HepG2 (cell line): ENCODE results near the gene RASGRP2. TPM values are rescaled to one million over a fixed set of nuclear protein-coding genes. Genes with fewer than 3 reads are reported as not detected.
A peak's percentile ranks its signal among the peaks of the same experiment; 100 is the strongest.

Experiments
- ATF1 ChIP-seq: IDR thresholded peaks from 2 replicates; pipeline ENCODE4 v1.6.1; 2016; ENCODE audit warnings: mild to moderate bottlenecking, control low read depth
- ATF7-NPFF ChIP-seq: sonication (generic); formaldehyde crosslinking; IDR thresholded peaks from 2 replicates; pipeline ENCODE4 v1.8.1; 2023; ENCODE audit warnings: mild to moderate bottlenecking, low read depth, missing genetic modification reagents, moderate library complexity
- FOXK1 ChIP-seq: sonication (generic); formaldehyde crosslinking; IDR thresholded peaks from 2 replicates; pipeline ENCODE4 v1.4.0; 2020; ENCODE audit warnings: low read depth, missing genetic modification reagents, borderline replicate concordance
- GATAD1 ChIP-seq: IDR thresholded peaks from 2 replicates; pipeline ENCODE4 v1.6.1; 2016; ENCODE audit warnings: missing genetic modification reagents, missing compliant biosample characterization
- KDM5B ChIP-seq: sonication (generic); formaldehyde crosslinking; IDR thresholded peaks from 2 replicates; pipeline ENCODE4 v1.4.0; 2020; ENCODE audit warnings: missing genetic modification reagents, mild to moderate bottlenecking, borderline replicate concordance
- KLF9 ChIP-seq: IDR thresholded peaks from 2 replicates; pipeline ENCODE4 v1.6.1; 2016; ENCODE audit warnings: low read depth
- MTA1 ChIP-seq: sonication (generic); formaldehyde crosslinking; IDR thresholded peaks from 2 replicates; pipeline ENCODE4 v1.4.0; 2020; ENCODE audit warnings: missing genetic modification reagents, mild to moderate bottlenecking, borderline replicate concordance
- MXI1 ChIP-seq: IDR thresholded peaks from 3 replicates; pipeline ENCODE4 v1.6.1; 2012; ENCODE audit warnings: low read depth, low read length, inconsistent platforms, borderline replicate concordance
- NFIB ChIP-seq: sonication (generic); formaldehyde crosslinking; IDR thresholded peaks from 2 replicates; pipeline ENCODE4 v1.9.0; 2021; ENCODE audit warnings: missing genetic modification reagents, mild to moderate bottlenecking, borderline replicate concordance
- PAXIP1 ChIP-seq: sonication (generic); formaldehyde crosslinking; conservative IDR thresholded peaks from 2 replicates; pipeline ENCODE4 v1.4.0; 2020; ENCODE audit warnings: mild to moderate bottlenecking, missing genetic modification reagents, moderate library complexity
- PRMT3 ChIP-seq: sonication (generic); formaldehyde crosslinking; IDR thresholded peaks from 2 replicates; pipeline ENCODE4 v1.8.1; 2022; ENCODE audit warnings: low read depth, mild to moderate bottlenecking, moderate library complexity, missing genetic modification reagents, borderline replicate concordance
- SPEN ChIP-seq: sonication (generic); formaldehyde crosslinking; IDR thresholded peaks from 2 replicates; pipeline ENCODE4 v1.5.1; 2020; ENCODE audit warnings: low read depth, mild to moderate bottlenecking, missing genetic modification reagents
- STAG1 ChIP-seq: sonication (generic); formaldehyde crosslinking; IDR thresholded peaks from 2 replicates; pipeline ENCODE4 v1.4.0; 2020; ENCODE audit warnings: missing genetic modification reagents
- TRIM22 ChIP-seq: fragments of 450-650 bp; IDR thresholded peaks from 2 replicates; pipeline ENCODE4 v1.6.1; 2017
- XBP1 ChIP-seq: sonication (generic); formaldehyde crosslinking; IDR thresholded peaks from 2 replicates; pipeline ENCODE4 v1.5.0; 2020; ENCODE audit warnings: missing genetic modification reagents
- ZNF18 ChIP-seq: sonication (generic); formaldehyde crosslinking; IDR thresholded peaks from 2 replicates; pipeline ENCODE4 v1.8.0; 2022; ENCODE audit warnings: mild to moderate bottlenecking, missing genetic modification reagents; ENCODE audit not compliant: insufficient replicate concordance
- ZNF275 ChIP-seq: sonication (generic); formaldehyde crosslinking; IDR thresholded peaks from 2 replicates; pipeline ENCODE4 v1.8.0; 2022; ENCODE audit warnings: missing genetic modification reagents, mild to moderate bottlenecking, inconsistent platforms, borderline replicate concordance
- ZNF337 ChIP-seq: sonication (generic); formaldehyde crosslinking; IDR thresholded peaks from 2 replicates; pipeline ENCODE4 v1.5.1; 2020; ENCODE audit warnings: missing genetic modification reagents, low read depth, mild to moderate bottlenecking, borderline replicate concordance
- ZNF510 ChIP-seq: sonication (generic); formaldehyde crosslinking; IDR thresholded peaks from 2 replicates; pipeline ENCODE4 v1.4.0; 2020; ENCODE audit warnings: low read depth, mild to moderate bottlenecking, missing genetic modification reagents
- ZNF547 ChIP-seq: sonication (generic); formaldehyde crosslinking; IDR thresholded peaks from 2 replicates; pipeline ENCODE4 v1.5.1; 2020; ENCODE audit warnings: mild to moderate bottlenecking, missing genetic modification reagents
- ZNF619 ChIP-seq: sonication (generic); formaldehyde crosslinking; IDR thresholded peaks from 2 replicates; pipeline ENCODE4 v1.4.0; 2020; ENCODE audit warnings: mild to moderate bottlenecking, missing genetic modification reagents
- ZNF747 ChIP-seq: sonication (generic); formaldehyde crosslinking; IDR thresholded peaks from 2 replicates; pipeline ENCODE4 v1.8.1; 2023; ENCODE audit warnings: missing genetic modification reagents, mild to moderate bottlenecking, borderline replicate concordance
- polyA plus RNA-seq, 8 experiments: library from polyadenylated mRNA; depleted of rRNA in 3 of 8; stranded (reverse) in 7 of 8; unstranded in 1 of 8; fragments of >200 nt; fragmentation: Illumina TruSeq in 4 of 8; extraction: Trizol in 4 of 8; gene quantifications; 2 replicates each; pipeline versions ENCODE4 v1.2.1 to v1.2.3, GENCODE V29; 2011 to 2016; ENCODE audit warnings: low read depth in 4 of 8, missing spikeins in 1 of 8, mixed read lengths in 1 of 8; ENCODE audit not compliant: insufficient read depth in 1 of 8
- total RNA-seq, 5 experiments: library from RNA; depleted of rRNA; stranded (reverse); fragments of >200 nt; fragmentation: Illumina TruSeq; extraction: Trizol; gene quantifications; 2 replicates each; pipeline ENCODE4 v1.2.3, GENCODE V29; 2016; ENCODE audit warnings: low read depth in 1 of 5

Gene RASGRP2
- total and polyA plus RNA-seq, 2 of the 13 experiments (the other 11 are each of a cell fraction or from before 2014, with no cell fraction given): 0.61 TPM; not detected in 1

- no peak for TF ChIP-seq ATF7-NPFF (CRISPR knock-in tag)
- 0 out of 3 replicates have a peak, but pooled peaks have one; percentile 24 for TF ChIP-seq MXI1
- TF ChIP-seq NFIB (CRISPR knock-in tag): no peak
- TF ChIP-seq ZNF18 (CRISPR knock-in tag): no peak
- 0 out of 2 replicates have a peak, but pooled peaks have one; percentile 21 for TF ChIP-seq SPEN
- no peak for TF ChIP-seq XBP1 (CRISPR knock-in tag)
- no peak for TF ChIP-seq ZNF337 (CRISPR knock-in tag)
- no peak for TF ChIP-seq TRIM22
- TF ChIP-seq KDM5B (CRISPR knock-in tag): peak; percentile 51; the same call in 1 of the 2 replicates
- no peak for TF ChIP-seq PAXIP1 (CRISPR knock-in tag)
- peak; percentile 62 for TF ChIP-seq ZNF619 (CRISPR knock-in tag)
- no peak for TF ChIP-seq ZNF275 (CRISPR knock-in tag)
- TF ChIP-seq ZNF747 (CRISPR knock-in tag): no peak
- no peak for TF ChIP-seq MTA1 (CRISPR knock-in tag)
- TF ChIP-seq ZNF510 (CRISPR knock-in tag): no peak
- no peak for TF ChIP-seq FOXK1 (CRISPR knock-in tag)
- no peak for TF ChIP-seq PRMT3 (CRISPR knock-in tag)
- no peak for TF ChIP-seq ZNF547 (CRISPR knock-in tag)
- no peak for TF ChIP-seq KLF9
- TF ChIP-seq ATF1 (CRISPR knock-in tag): no peak
- no peak for TF ChIP-seq GATAD1 (CRISPR knock-in tag)
- peak; percentile 47 for TF ChIP-seq STAG1 (CRISPR knock-in tag)
Observed at GRCh38 chr11:64743591-64744543, at the start of gene RASGRP2 (continued).
